ENCODE results near the gene FBN1. TPM values are rescaled to one million over a fixed set of nuclear protein-coding genes. Genes with fewer than 3 reads are reported as not detected.

Gene FBN1
- total and polyA plus RNA-seq, 10 of the 15 experiments (the other 5 are each of a cell fraction or from before 2014, with no cell fraction given), result 2.2 to 15.3 (median 7.0) TPM

DNA sequence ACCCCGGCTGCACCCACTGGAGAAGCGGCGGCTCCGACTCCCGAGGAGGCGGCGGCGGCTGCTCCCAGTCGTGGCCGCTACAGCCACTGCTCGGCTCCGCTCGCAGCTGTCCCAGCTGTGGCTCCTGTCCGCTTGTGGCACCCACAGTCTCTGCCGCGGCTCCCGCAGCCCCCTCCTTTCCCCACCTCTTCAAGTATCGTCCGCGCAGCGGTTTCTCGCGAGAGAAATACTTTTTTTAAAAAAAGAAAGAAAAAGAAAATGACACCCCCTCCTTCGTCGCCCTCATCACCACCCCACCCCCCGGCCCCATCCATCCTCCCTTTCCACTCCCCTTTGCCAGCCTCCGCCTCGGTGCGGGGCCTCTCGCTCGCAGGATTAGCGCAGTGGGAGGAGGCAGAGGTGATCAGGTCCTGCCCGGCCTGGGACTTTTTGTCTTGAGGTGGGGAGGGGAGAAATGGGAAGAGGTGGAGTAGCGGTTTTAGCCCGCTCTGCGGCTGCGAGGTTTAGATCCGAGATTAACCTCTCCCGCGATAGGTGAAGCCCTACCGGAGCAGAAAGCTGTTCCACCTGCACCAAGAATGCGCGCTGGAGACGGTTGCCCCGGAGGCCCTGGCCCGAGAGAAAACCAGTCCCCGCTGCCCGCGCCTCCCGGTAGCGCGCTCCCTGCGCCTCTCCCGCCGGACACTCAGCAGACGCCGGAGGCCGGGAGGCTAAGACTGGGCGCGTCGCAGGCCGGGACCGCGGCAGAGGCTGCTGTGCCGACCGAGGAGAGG, at the start of gene FBN1 (continued):
- TF ChIP-seq IRF5 (IDR thresholded peaks at IDR 0.05; ENCODE audit: borderline replicate concordance), result peak; percentile 21; the same call in 1 of the 2 replicates
- TF ChIP-seq REST (IDR thresholded peaks at IDR 0.05; ENCODE audit: low read depth, low read length), result no peak
- TF ChIP-seq ETV6 (conservative IDR thresholded peaks at IDR 0.05 in 1 of 2, IDR thresholded peaks at IDR 0.05 in 1 of 2; ENCODE audit: borderline replicate concordance in 1 of 2, low read depth in 1 of 2), result no peak
- peak in 1 of 2 experiments; percentile 5; a peak in 1 of 3 replicates for TF ChIP-seq EGR1 (IDR thresholded peaks at IDR 0.05; ENCODE audit: borderline replicate concordance in 1 of 2, low read depth in 2 of 2, low read length in 2 of 2)
- peak; percentile 84 for TF ChIP-seq POLR2AphosphoS5 (IDR thresholded peaks at IDR 0.05; ENCODE audit: low read length)
- TF ChIP-seq ZNF207 (IDR thresholded peaks at IDR 0.05; ENCODE audit: borderline replicate concordance), result no peak
- TF ChIP-seq MTA2 (IDR thresholded peaks at IDR 0.05; ENCODE audit: low read depth), result no peak
- 0 out of 2 replicates have a peak, but pooled peaks have one; percentile 62 for TF ChIP-seq LARP7 (IDR thresholded peaks at IDR 0.05)
- TF ChIP-seq ZBED1 (IDR thresholded peaks at IDR 0.05; ENCODE audit: borderline replicate concordance), result 0 out of 2 replicates have a peak, but pooled peaks have one; percentile 27
- TF ChIP-seq SKIL (IDR thresholded peaks at IDR 0.05; ENCODE audit: low read depth, poor library complexity, severe bottlenecking), result no peak
- TF ChIP-seq NFXL1 (IDR thresholded peaks at IDR 0.05; ENCODE audit: borderline replicate concordance), result no peak
- no peak for TF ChIP-seq STAT1 (conservative IDR thresholded peaks at IDR 0.05)
- TF ChIP-seq ZNF384 (IDR thresholded peaks at IDR 0.05; ENCODE audit: borderline replicate concordance, low read depth, low read length), result peak; percentile 72
- TF ChIP-seq RELA (IDR thresholded peaks at IDR 0.05; ENCODE audit: borderline replicate concordance, partially characterized antibody), result no peak
- TF ChIP-seq HCFC1 (IDR thresholded peaks at IDR 0.05; ENCODE audit: low read length), result no peak
- 0 out of 2 replicates have a peak, but pooled peaks have one; percentile 61 for TF ChIP-seq RCOR1 (conservative IDR thresholded peaks at IDR 0.05; ENCODE audit: low read depth, low read length)
- TF ChIP-seq POLR2A (IDR thresholded peaks at IDR 0.05; ENCODE audit: low read depth, low read length), result peak; percentile 89
- TF ChIP-seq RFX5 (IDR thresholded peaks at IDR 0.05; ENCODE audit: low read depth, low read length), result no peak
- peak; percentile 65; the same call in 1 of the 2 replicates for TF ChIP-seq TAF1 (IDR thresholded peaks at IDR 0.05; ENCODE audit: borderline replicate concordance, low read depth, low read length)
- peak; percentile 10; the same call in 1 of the 2 replicates for TF ChIP-seq NR2F1 (conservative IDR thresholded peaks at IDR 0.05)
- TF ChIP-seq CREM (IDR thresholded peaks at IDR 0.05; ENCODE audit: low read depth), result no peak
- no peak for TF ChIP-seq NR2C2 (IDR thresholded peaks at IDR 0.05; ENCODE audit: borderline replicate concordance, control insufficient read depth, insufficient read length, low read depth)
- no peak for TF ChIP-seq BCL11A (IDR thresholded peaks at IDR 0.05; ENCODE audit: low read depth, low read length)
- no peak; the same call in 1 of the 2 replicates for TF ChIP-seq IKZF1 (conservative IDR thresholded peaks at IDR 0.05)
- no peak for TF ChIP-seq STAT3 (IDR thresholded peaks at IDR 0.05; ENCODE audit: low read depth, low read length)
